WTC11 (cell line): ENCODE data around the gene ALKBH7. TPM values are rescaled to one million over a fixed set of nuclear protein-coding genes. Genes with fewer than 3 reads are reported as not detected.

Source experiments
- ATAC-seq: fragments of 200-7000 bp; cut with Tn5 transposase; 2 replicates; pipeline ENCODE4 v1.10.0; 2021; ENCODE audit warnings: mild to moderate bottlenecking, moderate library complexity
- CTCF ChIA-PET: fragments of 300-600 bp; sonication (Branson Sonifier 250); formaldehyde crosslinking; loops from one replicate; lab custom pipeline; 2021; ENCODE audit warnings: antibody characterized with exemption; lab: Charles Lee
- POLR2A ChIA-PET: fragments of 350-600 bp; sonication (Branson Sonifier 250); formaldehyde crosslinking; loops from one replicate; lab custom pipeline; 2021; ENCODE audit warnings: antibody characterized with exemption; lab: Charles Lee
- DNase-seq: peaks from one replicate; pipeline ENCODE4 v3.0.0; 2021; ENCODE audit warnings: low spot score
- H3K27ac Mint-ChIP-seq: 2 replicates; pipeline ENCODE4 v1.8.0; 2021; ENCODE audit warnings: mixed read lengths
- H3K27me3 Mint-ChIP-seq: 2 replicates; pipeline ENCODE4 v1.8.0; 2021; ENCODE audit warnings: low read depth, mild to moderate bottlenecking, moderate library complexity, mixed read lengths
- H3K36me3 Mint-ChIP-seq: 2 replicates; pipeline ENCODE4 v1.8.0; 2021; ENCODE audit warnings: mixed read lengths
- H3K4me1 Mint-ChIP-seq: 2 replicates; pipeline ENCODE4 v1.8.0; 2022; ENCODE audit warnings: mixed read lengths
- H3K4me3 Mint-ChIP-seq: 2 replicates; pipeline ENCODE4 v1.8.0; 2021; ENCODE audit warnings: mild to moderate bottlenecking, moderate library complexity, mixed read lengths
- H3K9me3 Mint-ChIP-seq: 2 replicates; pipeline ENCODE4 v1.8.0; 2021; ENCODE audit warnings: mixed read lengths
- ARID4B ChIP-seq: sonication (generic); formaldehyde crosslinking; IDR thresholded peaks from 2 replicates; pipeline ENCODE4 v1.8.0; 2023; ENCODE audit warnings: missing genetic modification reagents, mild to moderate bottlenecking, borderline replicate concordance
- ETV6 ChIP-seq: sonication (generic); formaldehyde crosslinking; IDR thresholded peaks from 2 replicates; pipeline ENCODE4 v1.8.1; 2022; ENCODE audit warnings: mild to moderate bottlenecking, missing genetic modification reagents
- FOXP1 ChIP-seq: sonication (generic); formaldehyde crosslinking; IDR thresholded peaks from 2 replicates; pipeline ENCODE4 v1.8.0; 2022; ENCODE audit warnings: missing genetic modification reagents, mild to moderate bottlenecking, moderate library complexity, borderline replicate concordance
- GRHL2 ChIP-seq: fragments of 250-450 bp; sonication (Bioruptor Pico); IDR thresholded peaks from 2 replicates; pipeline ENCODE4 v1.8.0; 2022; ENCODE audit warnings: mild to moderate bottlenecking, moderate library complexity; ENCODE audit not compliant: insufficient replicate concordance, severe bottlenecking
- KAT7 ChIP-seq: sonication (generic); formaldehyde crosslinking; IDR thresholded peaks from 2 replicates; pipeline ENCODE4 v1.8.1; 2023; ENCODE audit warnings: missing genetic modification reagents, mild to moderate bottlenecking, borderline replicate concordance
- MXD4 ChIP-seq: fragments of 250-450 bp; sonication (Bioruptor Pico); IDR thresholded peaks from 2 replicates; pipeline ENCODE4 v1.8.0; 2021; ENCODE audit warnings: mild to moderate bottlenecking, moderate library complexity, borderline replicate concordance
- SMAD4 ChIP-seq: sonication (generic); formaldehyde crosslinking; IDR thresholded peaks from 2 replicates; pipeline ENCODE4 v1.8.0; 2022; ENCODE audit warnings: mild to moderate bottlenecking, missing genetic modification reagents
- SP1 ChIP-seq: sonication (generic); formaldehyde crosslinking; conservative IDR thresholded peaks from 2 replicates; pipeline ENCODE4 v1.8.1; 2022; ENCODE audit warnings: missing genetic modification reagents
- ZBTB21 ChIP-seq: sonication (generic); formaldehyde crosslinking; IDR thresholded peaks from 2 replicates; pipeline ENCODE4 v1.8.1; 2023; ENCODE audit warnings: mild to moderate bottlenecking, missing genetic modification reagents, borderline replicate concordance
- ZNF121 ChIP-seq: sonication (generic); formaldehyde crosslinking; IDR thresholded peaks from 2 replicates; pipeline ENCODE4 v1.8.0; 2023; ENCODE audit warnings: missing genetic modification reagents
- ZNF512 ChIP-seq: sonication (generic); formaldehyde crosslinking; IDR thresholded peaks from 2 replicates; pipeline ENCODE4 v1.8.1; 2022; ENCODE audit warnings: missing genetic modification reagents, borderline replicate concordance
- total RNA-seq: library from RNA; stranded (reverse); gene quantifications from 3 replicates; pipeline ENCODE4 v1.2.3, GENCODE V29; 2021
- TF ChIP-seq, protein P1 (sequence below): sonication (generic); formaldehyde crosslinking; IDR thresholded peaks from 2 replicates; pipeline ENCODE4 v1.8.0; 2022; ENCODE audit warnings: mild to moderate bottlenecking, missing genetic modification reagents
- TF ChIP-seq, protein P2 (sequence below): sonication (generic); formaldehyde crosslinking; IDR thresholded peaks from 2 replicates; pipeline ENCODE4 v1.8.1; 2023; ENCODE audit warnings: mild to moderate bottlenecking, missing genetic modification reagents, borderline replicate concordance
- TF ChIP-seq, protein P3 (sequence below): sonication (generic); formaldehyde crosslinking; conservative IDR thresholded peaks from 2 replicates; pipeline ENCODE4 v1.8.1; 2023; ENCODE audit warnings: mild to moderate bottlenecking, low read depth, missing genetic modification reagents, moderate library complexity

Gene ALKBH7
- total RNA-seq, 1 experiment from 2014 or later: 96.4 TPM

DNA sequence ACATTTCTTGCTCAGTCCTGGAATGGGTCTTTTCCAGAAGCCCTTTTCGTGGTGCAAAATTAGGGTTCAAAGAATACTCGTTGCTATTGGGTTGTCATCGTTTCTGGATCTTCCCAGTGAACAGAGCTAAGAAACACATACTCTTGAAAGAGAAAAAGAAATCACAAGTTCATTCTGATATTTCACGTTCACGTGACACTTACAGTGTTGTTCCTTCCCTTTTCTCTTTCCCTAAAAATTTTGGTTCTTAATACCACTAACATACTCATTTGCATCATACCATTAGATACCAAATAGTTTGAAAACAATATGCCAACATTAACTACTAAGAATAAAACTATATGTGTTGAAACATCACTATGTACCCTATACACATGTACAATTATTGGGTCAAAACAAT lies 33.8 kb downstream of the ALKBH7 start:
- H3K36me3 Mint-ChIP-seq: no peaks in the 10 kb centered on the region
- no peaks in the 10 kb centered on the region for H3K27me3 Mint-ChIP-seq
- ATAC-seq: no peak
- H3K27ac Mint-ChIP-seq: no peak overlapping the region
- H3K9me3 Mint-ChIP-seq: no peaks in the 10 kb centered on the region
- ChIA-PET CTCF (no interaction called here), POLR2A (no interaction called here)
- H3K4me3 Mint-ChIP-seq: no peak overlapping the region
- TF ChIP-seq ZNF121 (no peak), MXD4 (CRISPR knock-in tag) (no peak), ZNF512 (CRISPR knock-in tag) (no peak), ZBTB21 (no peak), ARID4B (CRISPR knock-in tag) (no peak), GRHL2 (CRISPR knock-in tag) (no peak), ETV6 (CRISPR knock-in tag) (no peak), KAT7 (no peak), SMAD4 (CRISPR knock-in tag) (no peak), FOXP1 (CRISPR knock-in tag) (no peak), SP1 (CRISPR knock-in tag) (no peak)
- TF ChIP-seq, protein P1, sequence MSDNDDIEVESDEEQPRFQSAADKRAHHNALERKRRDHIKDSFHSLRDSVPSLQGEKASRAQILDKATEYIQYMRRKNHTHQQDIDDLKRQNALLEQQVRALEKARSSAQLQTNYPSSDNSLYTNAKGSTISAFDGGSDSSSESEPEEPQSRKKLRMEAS (CRISPR knock-in tag): no peak
- TF ChIP-seq, protein P2, sequence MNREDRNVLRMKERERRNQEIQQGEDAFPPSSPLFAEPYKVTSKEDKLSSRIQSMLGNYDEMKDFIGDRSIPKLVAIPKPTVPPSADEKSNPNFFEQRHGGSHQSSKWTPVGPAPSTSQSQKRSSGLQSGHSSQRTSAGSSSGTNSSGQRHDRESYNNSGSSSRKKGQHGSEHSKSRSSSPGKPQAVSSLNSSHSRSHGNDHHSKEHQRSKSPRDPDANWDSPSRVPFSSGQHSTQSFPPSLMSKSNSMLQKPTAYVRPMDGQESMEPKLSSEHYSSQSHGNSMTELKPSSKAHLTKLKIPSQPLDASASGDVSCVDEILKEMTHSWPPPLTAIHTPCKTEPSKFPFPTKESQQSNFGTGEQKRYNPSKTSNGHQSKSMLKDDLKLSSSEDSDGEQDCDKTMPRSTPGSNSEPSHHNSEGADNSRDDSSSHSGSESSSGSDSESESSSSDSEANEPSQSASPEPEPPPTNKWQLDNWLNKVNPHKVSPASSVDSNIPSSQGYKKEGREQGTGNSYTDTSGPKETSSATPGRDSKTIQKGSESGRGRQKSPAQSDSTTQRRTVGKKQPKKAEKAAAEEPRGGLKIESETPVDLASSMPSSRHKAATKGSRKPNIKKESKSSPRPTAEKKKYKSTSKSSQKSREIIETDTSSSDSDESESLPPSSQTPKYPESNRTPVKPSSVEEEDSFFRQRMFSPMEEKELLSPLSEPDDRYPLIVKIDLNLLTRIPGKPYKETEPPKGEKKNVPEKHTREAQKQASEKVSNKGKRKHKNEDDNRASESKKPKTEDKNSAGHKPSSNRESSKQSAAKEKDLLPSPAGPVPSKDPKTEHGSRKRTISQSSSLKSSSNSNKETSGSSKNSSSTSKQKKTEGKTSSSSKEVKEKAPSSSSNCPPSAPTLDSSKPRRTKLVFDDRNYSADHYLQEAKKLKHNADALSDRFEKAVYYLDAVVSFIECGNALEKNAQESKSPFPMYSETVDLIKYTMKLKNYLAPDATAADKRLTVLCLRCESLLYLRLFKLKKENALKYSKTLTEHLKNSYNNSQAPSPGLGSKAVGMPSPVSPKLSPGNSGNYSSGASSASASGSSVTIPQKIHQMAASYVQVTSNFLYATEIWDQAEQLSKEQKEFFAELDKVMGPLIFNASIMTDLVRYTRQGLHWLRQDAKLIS (CRISPR knock-in tag): no peak
- TF ChIP-seq, protein P3, sequence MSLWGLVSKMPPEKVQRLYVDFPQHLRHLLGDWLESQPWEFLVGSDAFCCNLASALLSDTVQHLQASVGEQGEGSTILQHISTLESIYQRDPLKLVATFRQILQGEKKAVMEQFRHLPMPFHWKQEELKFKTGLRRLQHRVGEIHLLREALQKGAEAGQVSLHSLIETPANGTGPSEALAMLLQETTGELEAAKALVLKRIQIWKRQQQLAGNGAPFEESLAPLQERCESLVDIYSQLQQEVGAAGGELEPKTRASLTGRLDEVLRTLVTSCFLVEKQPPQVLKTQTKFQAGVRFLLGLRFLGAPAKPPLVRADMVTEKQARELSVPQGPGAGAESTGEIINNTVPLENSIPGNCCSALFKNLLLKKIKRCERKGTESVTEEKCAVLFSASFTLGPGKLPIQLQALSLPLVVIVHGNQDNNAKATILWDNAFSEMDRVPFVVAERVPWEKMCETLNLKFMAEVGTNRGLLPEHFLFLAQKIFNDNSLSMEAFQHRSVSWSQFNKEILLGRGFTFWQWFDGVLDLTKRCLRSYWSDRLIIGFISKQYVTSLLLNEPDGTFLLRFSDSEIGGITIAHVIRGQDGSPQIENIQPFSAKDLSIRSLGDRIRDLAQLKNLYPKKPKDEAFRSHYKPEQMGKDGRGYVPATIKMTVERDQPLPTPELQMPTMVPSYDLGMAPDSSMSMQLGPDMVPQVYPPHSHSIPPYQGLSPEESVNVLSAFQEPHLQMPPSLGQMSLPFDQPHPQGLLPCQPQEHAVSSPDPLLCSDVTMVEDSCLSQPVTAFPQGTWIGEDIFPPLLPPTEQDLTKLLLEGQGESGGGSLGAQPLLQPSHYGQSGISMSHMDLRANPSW (CRISPR knock-in tag): no peak
- H3K4me1 Mint-ChIP-seq: no peaks in the 10 kb centered on the region
- no peak for DNase-seq
